GM19238 (cell line): Measurements from ENCODE around the gene SNAP47.
"Not testable (repeated sequence)": the region's sequence is repeated elsewhere in the genome, so short reads cannot be mapped to it uniquely, and the experiment has no call there.

Experiments
- DNase-seq: peaks from one replicate; pipeline ENCODE4 v3.0.0; 2011; ENCODE audit warnings: low spot score; ENCODE audit not compliant: insufficient read length

SNAP47 gene

DNA sequence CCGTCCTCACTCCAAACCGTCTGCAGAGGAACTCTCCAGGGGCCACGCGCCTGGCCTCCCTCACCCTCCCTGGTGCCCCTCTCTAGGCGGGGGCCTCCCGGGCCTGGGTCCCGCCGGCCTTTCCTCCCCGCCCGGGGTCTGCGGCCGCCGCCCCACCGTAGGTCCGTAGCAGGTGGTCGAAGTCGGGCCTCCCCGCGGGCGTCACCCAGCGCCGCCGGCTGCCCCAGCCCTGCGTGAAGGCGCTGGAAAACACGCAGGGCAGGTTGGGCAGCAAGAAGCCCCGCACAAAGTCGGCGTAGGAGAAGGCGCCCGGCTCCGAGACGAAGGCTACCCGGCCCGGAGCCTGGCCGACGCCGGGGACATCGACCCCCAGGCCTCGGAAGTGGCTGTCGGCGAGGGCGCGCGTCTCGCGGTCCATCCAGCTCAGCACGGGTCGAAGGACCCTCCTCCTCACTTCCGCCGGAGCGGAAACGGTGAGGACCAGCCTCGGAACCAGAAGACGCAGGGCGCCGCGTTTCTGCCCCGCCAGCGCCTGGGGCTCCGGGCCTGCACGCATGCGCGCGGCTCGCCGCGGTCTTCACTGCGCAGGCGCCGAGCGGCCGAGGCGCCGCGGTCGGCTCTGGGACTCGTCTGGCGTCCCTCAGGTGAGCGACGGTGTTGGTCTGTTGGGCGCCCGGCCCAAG, at the start of gene SNAP47, which contains the start of gene JMJD4:
TSS of gene SNAP47 (plus strand) at position 580 of the 683 bp plus-strand sequence. CDS start 12,302 bp downstream, outside the sequence.
TSS of gene JMJD4 (minus strand) at position 447 of the 683 bp plus-strand sequence. CDS start at position 418, 29 bp downstream.
- DNase-seq, result peak; percentile 94

DNA sequence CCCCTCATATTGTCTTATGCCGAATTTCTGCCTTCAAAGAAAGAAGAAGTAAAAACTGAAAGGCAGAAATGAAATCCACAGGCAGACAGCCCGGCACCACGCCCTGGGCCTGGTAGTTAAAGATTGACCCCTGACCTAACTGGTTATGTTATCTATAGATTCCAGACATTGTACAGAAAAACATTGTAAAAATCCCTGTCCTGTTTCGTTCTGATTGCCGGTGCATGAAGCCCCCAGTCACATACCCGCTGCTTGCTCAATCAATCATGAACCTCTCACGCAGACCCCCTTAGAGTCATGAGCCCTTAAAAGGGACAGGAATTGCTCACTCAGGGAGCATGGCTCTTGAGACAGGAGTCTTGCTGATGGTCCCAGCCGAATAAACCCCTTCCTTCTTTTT, 49.4 kb upstream of the SNAP47 start:
- no peak for DNase-seq

GRCh38 chr1:227697321-227697864, 37.8 kb upstream of the SNAP47 start:
- DNase-seq, result no peak

GRCh38 chr1:227701631-227702030, 33.6 kb upstream of the SNAP47 start:
- not testable (repeated sequence) for DNase-seq

DNA sequence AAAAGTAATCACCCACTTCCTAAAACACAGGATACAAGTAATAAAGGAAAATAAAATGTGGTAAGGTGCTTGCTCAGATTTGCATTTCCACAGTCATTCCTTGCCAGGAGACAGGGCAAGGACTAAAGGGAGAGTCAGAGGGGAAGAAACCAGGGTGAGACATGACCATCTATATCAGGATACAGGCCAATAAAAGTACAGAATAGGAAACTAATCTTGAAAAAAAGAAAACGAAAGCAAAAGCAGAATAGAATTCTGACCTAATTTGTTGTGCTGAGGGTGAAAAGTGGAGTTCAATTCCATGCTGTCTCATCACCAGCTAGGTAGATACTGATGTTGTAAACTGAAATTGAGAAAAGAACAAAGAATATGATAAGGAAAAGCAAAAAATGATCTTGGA, 27.4 kb upstream of the SNAP47 start:
- DNase-seq, result no peak

DNA sequence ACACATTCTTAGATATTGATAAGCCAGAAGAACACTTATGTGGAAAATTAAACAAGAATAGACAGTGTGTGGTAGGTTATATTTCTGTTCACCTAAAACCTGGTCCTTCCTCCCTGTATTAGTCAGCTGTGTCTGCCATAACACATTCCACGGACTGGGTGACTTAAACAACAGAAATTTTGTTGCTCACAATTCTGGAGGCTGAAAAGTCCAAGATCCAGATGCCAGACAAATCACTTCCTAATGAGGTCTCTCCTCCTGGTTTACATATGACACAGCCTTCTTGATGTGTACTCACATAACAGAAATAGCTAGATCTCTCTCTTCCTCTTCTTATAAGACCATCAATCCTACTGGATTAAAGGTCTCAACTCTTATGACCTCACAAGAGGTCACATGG, 25.8 kb upstream of the SNAP47 start:
- DNase-seq, result no peak

GRCh38 chr1:227710474-227710873, 24.8 kb upstream of the SNAP47 start:
- not testable (repeated sequence) for DNase-seq

GRCh38 chr1:227712648-227713047, 22.6 kb upstream of the SNAP47 start:
- DNase-seq, result no peak

DNA sequence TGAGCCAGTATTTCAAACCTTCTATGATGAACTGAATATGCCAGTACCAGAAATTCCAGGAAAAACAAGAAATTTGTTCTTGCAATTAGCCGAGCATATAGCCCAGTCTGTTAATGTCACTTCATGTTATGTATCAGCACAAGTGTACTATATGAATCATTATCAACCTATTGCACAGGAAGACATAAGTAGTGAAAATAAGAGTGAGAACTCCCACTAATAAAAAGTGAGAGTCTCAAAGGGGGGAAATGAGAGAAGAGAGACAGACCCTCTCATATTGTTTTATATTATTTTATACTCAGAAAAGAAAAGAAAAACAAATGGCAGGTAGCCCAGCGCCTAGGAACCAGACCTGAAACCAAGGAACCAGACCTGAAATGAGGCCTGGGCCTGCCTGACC, 16.3 kb upstream of the SNAP47 start:
- DNase-seq, result no peak

DNA sequence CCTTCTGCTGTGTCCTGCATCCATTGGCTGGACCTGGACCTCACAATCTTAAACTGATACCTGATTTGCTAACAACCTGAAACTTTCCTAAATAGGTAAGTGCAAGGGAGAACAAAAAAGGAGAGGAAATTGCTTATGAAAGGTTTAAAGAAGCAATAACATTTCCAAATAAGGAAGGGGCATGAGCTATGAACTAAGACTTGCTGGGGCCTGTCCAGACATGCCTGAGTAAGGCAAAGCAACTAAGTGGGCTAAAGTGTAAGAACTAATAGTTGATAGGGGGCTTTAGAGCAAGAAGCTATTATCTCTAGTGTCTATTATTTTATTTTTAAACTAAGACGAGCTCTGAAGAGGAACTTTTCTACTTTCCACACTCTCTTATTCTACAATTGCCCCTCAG, 11.8 kb upstream of the SNAP47 start:
- no peak for DNase-seq

DNA sequence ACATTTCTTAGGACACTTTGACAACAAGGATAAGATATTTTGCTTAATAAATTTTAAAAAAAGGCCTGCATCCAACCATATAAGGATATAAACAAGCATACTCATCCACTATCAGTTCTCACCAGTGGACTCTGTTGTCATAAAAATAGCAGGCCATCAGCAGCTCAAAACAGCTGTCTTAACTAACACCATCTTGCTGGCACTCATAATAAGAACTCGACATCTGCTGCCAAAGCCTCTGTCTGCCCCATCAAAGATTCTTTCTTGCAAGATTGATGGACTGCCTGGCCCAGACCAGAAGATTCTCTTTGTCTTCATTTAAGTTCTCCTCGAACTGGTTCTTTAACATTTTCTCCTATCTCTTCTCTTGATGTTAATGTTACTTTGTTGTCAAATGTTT, 10.2 kb upstream of the SNAP47 start:
- DNase-seq, result no peak

GRCh38 chr1:227726318-227726717, 8.9 kb upstream of the SNAP47 start:
- no peak for DNase-seq

- no peak for DNase-seq
Measured at GRCh38 chr1:227726924-227727599, 8.2 kb upstream of the SNAP47 start.

- peak; percentile 59 for DNase-seq
Measured at GRCh38 chr1:227728059-227728891, 7.0 kb upstream of the SNAP47 start.

DNA sequence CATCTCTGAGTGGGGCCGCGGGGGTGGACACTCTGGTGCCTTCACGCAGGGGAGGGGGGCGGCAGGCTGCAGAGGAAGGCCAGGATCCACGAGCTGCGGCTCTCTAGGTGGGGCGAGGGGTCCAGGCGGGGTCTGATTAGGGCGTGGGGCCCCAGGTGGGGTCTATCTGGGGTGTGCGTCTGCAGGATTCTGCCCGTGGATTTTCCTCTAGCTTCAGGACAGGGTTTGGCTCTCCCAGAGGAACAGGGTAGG, 6.4 kb upstream of the SNAP47 start:
- no peak for DNase-seq

- DNase-seq, result no peak
Measured at GRCh38 chr1:227729144-227729880, 5.9 kb upstream of the SNAP47 start.

- peak; percentile 30 for DNase-seq
Measured at GRCh38 chr1:227729881-227730629, 5.2 kb upstream of the SNAP47 start.

DNA sequence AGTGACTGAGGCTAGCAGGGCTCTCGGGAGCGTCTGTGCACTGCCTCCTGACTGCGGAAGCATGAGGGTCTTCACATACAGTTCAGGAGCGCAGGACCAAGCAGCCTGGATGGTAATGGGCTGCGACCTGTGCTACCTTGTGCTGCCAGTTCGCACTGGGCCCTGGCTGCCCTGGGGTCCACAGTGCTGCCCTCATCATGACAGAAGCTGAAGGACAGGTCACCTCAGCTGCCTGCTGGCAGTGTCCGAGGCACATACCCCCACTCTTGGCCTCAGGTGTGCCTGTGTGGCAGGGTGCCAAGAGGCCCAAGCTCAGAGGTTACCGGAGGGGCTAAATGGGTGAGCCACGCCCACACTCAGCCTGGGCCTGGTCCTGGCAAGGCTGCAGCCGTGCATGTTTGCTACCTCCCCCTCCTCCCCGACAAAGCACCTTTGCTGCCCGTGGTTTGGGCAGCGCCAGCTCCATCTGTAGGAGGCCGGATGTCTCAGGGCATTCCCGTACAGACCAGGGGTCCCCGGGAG, 4.5 kb upstream of the SNAP47 start:
- DNase-seq, result no peak

- no peak for DNase-seq
Measured at GRCh38 chr1:227731241-227731677, 4.0 kb upstream of the SNAP47 start.
